IPS-18c (cell line): Measurements from ENCODE around the gene DNER.
"Not testable (repeated sequence)": the region's sequence is repeated elsewhere in the genome, so short reads cannot be mapped to it uniquely, and the experiment has no call there.

Source experiments
- H3K4me3 ChIP-seq: 2 replicates; pipeline ENCODE4 v1.7.0; 2013; ENCODE audit warnings: low read depth, mild to moderate bottlenecking, low read length, moderate library complexity; ENCODE audit not compliant: insufficient read depth
- H3K9me3 ChIP-seq: one replicate; pipeline ENCODE4 v1.6.1; 2013; ENCODE audit warnings: mild to moderate bottlenecking, low read length, moderate library complexity; ENCODE audit not compliant: control insufficient read depth, insufficient read depth

DNER gene

GRCh38 chr2:229378386-229378785 lies 336.0 kb downstream of the DNER start:
- Histone ChIP-seq H3K4me3 (no peak overlapping the region), H3K9me3 (no peaks in the 10 kb centered on the region)

DNA sequence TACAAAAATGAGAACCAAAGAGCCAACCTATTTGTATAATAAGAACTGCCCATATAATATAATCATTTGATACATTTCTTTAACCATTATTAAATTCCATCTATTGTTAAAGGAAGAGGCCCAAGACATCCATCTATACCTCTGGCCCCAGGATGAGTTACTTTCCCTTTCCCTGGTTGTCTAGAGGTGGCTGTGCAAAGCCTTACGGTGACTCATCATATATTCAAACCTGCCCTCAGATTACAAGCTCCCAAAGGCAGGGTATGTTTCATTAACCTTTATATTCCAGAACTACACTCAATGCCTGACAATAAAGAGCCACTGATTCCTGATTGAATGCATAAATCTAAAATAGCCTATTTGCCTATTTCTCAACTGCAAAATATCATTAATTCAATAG lies 337.5 kb downstream of the DNER start:
- H3K9me3 ChIP-seq: no peaks in the 10 kb centered on the region
- no peak overlapping the region for H3K4me3 ChIP-seq

DNA sequence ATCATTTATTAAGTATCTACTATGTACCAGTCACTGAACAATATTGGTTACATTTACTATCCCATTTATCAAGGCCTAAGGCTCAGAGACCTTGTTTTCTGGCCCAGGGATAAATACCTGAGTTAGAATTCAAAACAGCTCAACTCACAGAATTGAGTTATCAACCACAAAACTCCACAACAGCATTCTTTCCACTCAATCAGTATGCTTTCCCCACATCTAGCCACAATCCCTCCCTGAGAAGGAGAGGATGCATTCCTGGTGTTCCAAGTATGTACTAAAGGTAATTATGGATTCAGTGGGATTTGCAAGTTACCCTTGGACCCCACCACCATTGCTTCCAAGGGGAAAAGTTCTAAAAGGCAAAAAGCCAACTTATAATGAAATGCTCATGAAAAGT lies 339.1 kb downstream of the DNER start:
- no peaks in the 10 kb centered on the region for H3K9me3 ChIP-seq
- H3K4me3 ChIP-seq: no peak overlapping the region

DNA sequence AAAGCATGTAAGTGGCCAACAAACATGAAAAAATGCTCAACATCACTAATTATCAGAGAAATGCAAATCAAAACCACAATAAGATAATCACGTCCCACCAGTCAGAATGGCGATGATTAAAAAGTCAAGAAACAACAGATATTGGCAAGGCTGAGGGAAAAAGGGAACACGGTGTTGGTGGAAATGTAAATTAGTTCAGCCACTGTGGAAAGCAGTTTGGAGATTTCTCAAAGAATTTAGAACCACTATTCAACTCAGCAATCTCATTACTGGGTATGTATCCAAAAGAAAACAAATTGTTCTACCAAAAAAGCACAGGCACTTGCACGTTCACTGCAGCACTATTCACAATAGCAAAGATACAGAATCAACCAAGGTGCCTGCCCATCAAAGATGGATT lies 341.0 kb downstream of the DNER start:
- not testable (repeated sequence) for H3K9me3 ChIP-seq, H3K4me3 ChIP-seq

- no peaks in the 10 kb centered on the region for H3K9me3 ChIP-seq
- H3K4me3 ChIP-seq: no peak overlapping the region
Measured at GRCh38 chr2:229372207-229372606, 342.1 kb downstream of the DNER start.

DNA sequence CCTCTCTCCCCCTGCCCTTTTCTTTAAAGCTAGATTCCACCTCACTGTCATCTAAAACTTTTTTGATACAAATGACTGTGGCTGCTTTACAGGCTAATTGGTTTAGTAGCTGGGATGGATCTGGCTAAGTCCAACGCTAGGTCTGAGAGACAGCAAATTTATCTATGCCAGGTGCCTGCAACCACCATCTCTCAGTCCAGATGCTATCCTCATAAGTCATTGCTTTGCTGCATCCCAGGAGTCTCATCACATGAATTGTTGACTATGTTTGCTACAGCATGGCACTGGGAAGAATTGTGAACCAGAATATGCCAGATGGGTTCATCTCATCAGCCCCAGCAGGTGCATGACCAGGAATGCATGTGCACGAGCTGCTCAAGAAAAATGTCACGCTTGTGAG lies 343.3 kb downstream of the DNER start:
- Histone ChIP-seq H3K9me3 (no peaks in the 10 kb centered on the region), H3K4me3 (no peak overlapping the region)

- H3K4me3 ChIP-seq: no peak overlapping the region
- no peaks in the 10 kb centered on the region for H3K9me3 ChIP-seq
Measured at GRCh38 chr2:229370509-229370908, 343.8 kb downstream of the DNER start.

DNA sequence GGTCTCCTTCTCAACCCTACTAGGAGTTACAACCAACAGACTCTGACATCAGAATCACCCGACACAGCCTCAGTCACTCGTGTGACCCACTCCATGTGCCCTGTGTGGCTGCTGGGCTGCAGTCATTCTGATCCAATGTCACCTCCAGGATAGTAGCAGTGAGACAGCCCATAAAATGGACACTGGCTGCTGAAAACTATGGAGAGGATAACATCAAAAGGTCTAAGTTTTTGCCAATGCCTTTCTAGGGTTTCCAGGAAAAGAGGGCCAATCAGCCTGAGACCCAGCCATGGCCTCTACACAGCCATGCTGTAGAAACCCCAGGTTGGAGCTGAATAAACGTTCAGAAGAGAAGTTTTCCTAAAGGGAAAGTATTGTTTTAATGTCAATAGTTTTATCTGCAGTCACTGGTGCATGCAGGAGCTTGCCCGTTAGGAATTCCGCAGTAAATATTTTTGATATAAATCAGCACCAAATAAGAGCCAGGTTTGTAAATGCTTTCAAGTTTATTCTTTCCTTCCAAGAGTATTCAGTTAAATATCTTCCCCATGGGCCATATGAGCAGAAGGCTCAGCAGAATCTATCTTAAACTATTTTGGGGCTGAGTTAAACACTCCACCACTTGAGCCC lies 351.1 kb downstream of the DNER start:
- no peak overlapping the region for H3K4me3 ChIP-seq
- no peaks in the 10 kb centered on the region for H3K9me3 ChIP-seq

DNA sequence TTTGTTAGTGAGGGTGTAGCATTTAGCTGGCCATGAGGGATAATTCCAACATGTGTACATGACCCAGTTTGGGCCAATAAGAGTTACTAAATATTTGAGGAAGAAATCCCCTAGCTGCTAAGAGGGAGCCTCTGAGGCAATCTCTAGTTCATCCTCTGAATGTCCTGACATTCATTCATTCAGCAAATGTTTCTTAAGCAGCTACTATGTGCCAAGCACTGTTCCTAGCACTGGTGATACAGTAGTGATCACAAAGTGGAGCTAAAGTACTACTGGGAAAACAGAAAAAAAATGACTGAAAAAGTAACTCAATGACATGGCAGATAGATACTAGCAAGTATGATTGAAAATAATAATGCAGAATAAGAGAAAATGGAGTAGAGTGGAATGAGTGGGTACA lies 363.5 kb downstream of the DNER start:
- Histone ChIP-seq H3K4me3 (no peak overlapping the region), H3K9me3 (peaks cover 5% of the 10 kb centered on the region)

- Histone ChIP-seq H3K4me3 (no peak overlapping the region), H3K9me3 (peaks cover 5% of the 10 kb centered on the region)
Measured at GRCh38 chr2:229350117-229350805, 364.1 kb downstream of the DNER start.

GRCh38 chr2:229348128-229348527 lies 366.2 kb downstream of the DNER start:
- Histone ChIP-seq H3K4me3 (no peak overlapping the region), H3K9me3 (peaks cover 5% of the 10 kb centered on the region)

DNA sequence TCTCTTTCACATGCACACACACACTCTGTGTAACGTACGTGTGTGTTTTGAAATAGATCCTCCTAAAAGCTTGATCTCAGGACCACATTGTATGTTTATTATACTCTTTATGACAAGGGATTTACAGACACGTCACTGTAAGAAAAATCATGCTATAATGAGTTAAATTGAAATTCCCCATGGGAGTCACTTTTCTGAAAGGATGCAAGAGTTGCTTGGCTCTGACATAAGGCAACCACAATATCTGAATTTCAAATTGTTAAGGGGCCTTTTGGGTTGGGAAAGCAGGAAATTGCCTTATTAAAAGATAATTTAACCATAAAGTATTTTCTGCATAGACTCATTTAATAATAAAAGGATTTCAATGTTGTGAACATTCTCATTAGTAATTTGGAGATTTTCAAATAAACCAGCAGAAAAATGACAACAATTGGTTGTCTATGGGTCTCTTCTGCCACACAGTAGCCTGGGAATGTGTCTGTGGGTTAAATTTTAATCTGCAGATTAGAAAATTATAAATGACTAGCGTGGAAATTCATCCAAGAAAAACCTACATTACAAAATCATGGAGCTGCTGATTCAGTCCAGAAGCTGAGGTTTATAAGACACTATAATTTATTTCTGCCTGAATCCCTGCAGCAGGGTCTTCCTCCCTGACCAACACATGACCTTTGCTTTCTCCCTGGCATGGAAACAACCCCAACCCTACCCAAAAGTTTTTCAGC lies 367.4 kb downstream of the DNER start:
- Histone ChIP-seq H3K4me3 (no peak overlapping the region), H3K9me3 (peaks cover 5% of the 10 kb centered on the region)

- no peaks in the 10 kb centered on the region for H3K9me3 ChIP-seq
Measured at GRCh38 chr2:229344955-229345354, 369.4 kb downstream of the DNER start.

DNA sequence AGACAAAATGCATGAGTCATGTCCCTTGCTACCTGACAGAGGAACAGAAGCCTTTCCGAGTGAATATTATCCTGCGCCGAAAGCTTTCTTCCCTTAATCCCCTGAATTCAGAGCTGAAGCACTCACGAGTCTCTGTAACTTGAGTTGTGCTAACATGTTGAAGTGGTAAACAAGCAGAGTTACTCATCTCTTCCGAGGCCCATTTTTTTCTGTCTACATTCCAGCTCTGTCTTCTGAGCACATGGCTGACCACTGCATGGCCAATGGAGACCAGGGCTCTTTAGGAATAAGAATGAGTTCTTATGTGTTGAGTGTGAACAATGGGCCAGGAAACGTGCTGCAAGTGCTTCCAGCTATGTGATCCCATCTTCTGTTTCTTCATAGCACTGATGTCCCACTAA lies 370.2 kb downstream of the DNER start:
- H3K4me3 ChIP-seq: no peak overlapping the region
- H3K9me3 ChIP-seq: no peaks in the 10 kb centered on the region

More at GRCh38 chr2:229344955-229345354, 369.4 kb downstream of the DNER start:
- H3K4me3 ChIP-seq: no peak overlapping the region

DNA sequence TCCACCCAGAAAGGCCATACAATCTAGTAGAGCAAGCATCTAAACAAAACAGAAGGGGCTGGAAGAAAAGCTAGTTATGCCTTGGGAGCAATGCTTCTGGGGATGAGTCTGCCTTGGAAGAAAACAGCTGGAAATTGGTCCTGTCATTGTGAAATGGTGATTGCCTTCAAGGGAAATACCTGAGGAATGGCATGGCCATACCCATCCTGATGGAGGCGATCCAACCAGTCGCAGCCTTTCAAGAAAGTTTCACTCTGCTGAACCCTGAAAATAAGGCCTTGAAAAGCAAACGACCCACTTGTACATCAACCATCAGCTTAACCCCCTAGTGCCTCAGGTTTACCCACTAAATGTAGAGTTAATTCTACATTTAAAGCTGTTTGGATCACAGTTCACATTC lies 370.7 kb downstream of the DNER start:
- Histone ChIP-seq H3K9me3 (no peaks in the 10 kb centered on the region), H3K4me3 (no peak overlapping the region)

DNA sequence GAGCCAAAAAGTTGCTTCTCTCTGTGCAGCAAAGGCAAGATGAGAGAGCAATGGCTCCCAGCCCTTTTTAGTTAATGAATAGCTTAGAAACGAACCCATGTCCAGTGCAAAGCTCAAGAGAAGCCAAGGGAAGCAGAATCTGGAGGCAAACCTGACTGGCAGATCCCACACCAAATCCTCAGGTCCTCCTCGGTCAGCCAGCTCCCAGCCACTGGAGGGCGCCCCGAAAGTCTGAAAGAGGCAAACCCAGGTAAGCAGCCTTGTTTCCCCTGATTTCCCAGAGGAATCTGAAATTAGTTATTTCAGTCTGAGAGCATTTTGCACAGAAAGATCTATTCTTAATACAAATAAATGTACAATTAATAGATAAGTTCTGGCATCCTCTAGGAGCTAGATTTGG lies 372.0 kb downstream of the DNER start:
- peaks cover 2% of the 10 kb centered on the region for H3K9me3 ChIP-seq
- no peak overlapping the region for H3K4me3 ChIP-seq

DNA sequence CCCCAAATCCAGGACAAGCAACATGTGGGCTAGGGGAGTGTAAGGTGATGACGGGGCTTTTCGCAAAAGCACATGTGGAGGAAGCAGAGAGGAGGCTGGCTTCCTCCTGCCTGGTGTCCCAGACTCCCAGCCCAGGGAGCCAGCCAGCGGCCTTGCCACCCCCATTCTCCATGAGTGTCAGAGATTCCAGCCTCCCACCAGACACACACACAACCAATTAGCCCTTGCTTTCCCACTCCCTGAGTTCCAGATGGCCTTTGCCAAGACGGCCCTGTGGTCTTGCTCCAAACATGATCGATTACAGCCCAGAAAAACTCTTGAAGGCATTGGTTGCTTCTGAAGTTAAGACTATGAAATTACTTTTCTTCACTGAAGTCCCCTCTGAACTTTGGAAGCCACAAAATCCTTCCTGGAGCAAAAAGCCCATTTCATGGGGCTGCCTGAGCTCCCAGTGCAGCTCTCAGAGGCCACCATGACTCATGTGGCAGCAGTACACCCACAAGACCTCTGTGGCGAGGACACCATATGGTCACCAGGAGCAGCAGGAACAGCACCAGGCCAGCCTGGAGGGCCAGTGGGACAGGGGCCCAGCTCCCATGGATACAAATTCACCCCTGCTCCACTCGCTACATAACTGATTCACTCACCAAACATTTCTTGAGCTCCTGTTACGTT lies 374.1 kb downstream of the DNER start:
- Histone ChIP-seq H3K9me3 (peaks cover 2% of the 10 kb centered on the region), H3K4me3 (no peak overlapping the region)

- Histone ChIP-seq H3K4me3 (no peak overlapping the region), H3K9me3 (peaks cover 2% of the 10 kb centered on the region)
Measured at GRCh38 chr2:229339618-229340017, 374.7 kb downstream of the DNER start.
